IgD-negative memory B cell (primary cell): Measurements from ENCODE around the gene NCF4. TPM values are rescaled to one million over a fixed set of nuclear protein-coding genes. Genes with fewer than 3 reads are reported as not detected.
A peak's percentile ranks its signal among the peaks of the same experiment; 100 is the strongest.

Source experiments
- H3K27ac Mint-ChIP-seq, 3 donors: one replicate each; pipeline ENCODE4 v1.8.0; 2020 to 2022; ENCODE audit warnings: mild to moderate bottlenecking in 3 of 3, mixed read lengths in 3 of 3, moderate library complexity in 1 of 3
- H3K27me3 Mint-ChIP-seq: one replicate; pipeline ENCODE4 v1.8.0; 2021; ENCODE audit warnings: mixed read lengths
- H3K36me3 Mint-ChIP-seq: one replicate; pipeline ENCODE4 v1.8.0; 2020; ENCODE audit warnings: mild to moderate bottlenecking, mixed read lengths
- H3K4me1 Mint-ChIP-seq, 3 donors: one replicate each; pipeline ENCODE4 v1.8.0; 2020 to 2022; ENCODE audit warnings: mixed read lengths in 3 of 3, mild to moderate bottlenecking in 1 of 3
- H3K4me3 Mint-ChIP-seq, 4 donors: one replicate each; pipeline ENCODE4 v1.8.0; 2020 to 2022; ENCODE audit warnings: mild to moderate bottlenecking in 4 of 4, mixed read lengths in 4 of 4, moderate library complexity in 3 of 4
- H3K9me3 Mint-ChIP-seq, 3 donors: one replicate each; pipeline ENCODE4 v1.8.0; 2020 to 2021; ENCODE audit warnings: mixed read lengths in 3 of 3, mild to moderate bottlenecking in 1 of 3
- polyA plus RNA-seq: library from polyadenylated mRNA; unstranded; fragments of 300-500 nt; fragmentation: Illumina TruSeq; gene quantifications from one replicate; pipeline ENCODE4 v1.2.3, GENCODE V29; 2021

The NCF4 gene
- polyA plus RNA-seq, 1 donor from 2014 or later: 121 TPM

DNA sequence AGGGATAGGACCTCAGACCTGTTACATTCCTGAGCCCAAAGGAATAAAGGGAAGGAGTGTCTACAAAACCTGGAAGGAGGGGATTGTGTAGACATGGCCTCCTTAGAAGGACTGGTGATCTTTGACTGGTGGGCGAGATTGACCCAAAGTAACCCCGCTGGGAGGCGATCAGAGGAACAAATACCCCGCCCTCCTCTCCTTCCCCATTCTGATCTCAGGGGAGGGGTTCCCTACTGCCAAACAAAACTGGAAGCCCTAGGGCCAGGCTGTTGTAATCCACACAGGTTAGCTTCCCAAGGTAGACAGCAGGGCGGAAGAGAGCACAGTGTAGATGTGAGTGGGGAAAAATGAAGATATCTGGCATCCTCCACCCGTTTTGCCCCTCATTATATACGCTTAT lies 24.7 kb downstream of the NCF4 start:
- Mint-ChIP-seq H3K27ac (no peak overlapping the region), H3K27me3 (peaks cover 9% of the 10 kb centered on the region)

DNA sequence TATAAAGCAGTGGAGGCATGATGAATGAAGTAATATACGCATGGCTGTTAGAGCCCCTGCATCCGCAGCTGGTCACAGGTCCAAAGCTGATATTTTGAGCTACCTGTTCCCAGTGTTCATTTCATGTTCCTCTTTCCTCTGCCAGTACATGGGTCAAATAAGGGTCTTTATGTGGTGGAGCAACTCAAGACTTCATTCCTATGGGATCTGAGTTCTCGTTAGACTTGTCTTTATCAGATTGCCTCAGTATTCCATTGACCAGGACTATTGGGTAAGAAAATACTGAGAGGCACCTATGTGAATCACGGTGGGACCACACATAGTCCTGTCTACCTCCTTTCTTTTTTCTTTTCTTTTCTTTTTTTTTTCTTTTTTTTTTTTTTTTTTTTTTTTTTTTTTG lies 25.2 kb downstream of the NCF4 start:
- Mint-ChIP-seq H3K27me3 (peaks cover 9% of the 10 kb centered on the region), H3K36me3 (peaks cover 2% of the 10 kb centered on the region), H3K4me1 (peaks cover 0 to 4% (median 3%) of the 10 kb centered on the region in 3 donors), H3K4me3 (no peak overlapping the region), H3K27ac (no peak overlapping the region), H3K9me3 (peaks cover 4 to 21% (median 14%) of the 10 kb centered on the region in 3 donors)

More for the DNA sequence above, 24.7 kb downstream of the NCF4 start:
- H3K9me3 Mint-ChIP-seq: peaks cover 7 to 26% (median 15%) of the 10 kb centered on the region in 3 donors
- H3K4me1 Mint-ChIP-seq: peaks cover 0 to 4% (median 3%) of the 10 kb centered on the region in 3 donors
- H3K4me3 Mint-ChIP-seq: no peak overlapping the region
- peaks cover 2% of the 10 kb centered on the region for H3K36me3 Mint-ChIP-seq

DNA sequence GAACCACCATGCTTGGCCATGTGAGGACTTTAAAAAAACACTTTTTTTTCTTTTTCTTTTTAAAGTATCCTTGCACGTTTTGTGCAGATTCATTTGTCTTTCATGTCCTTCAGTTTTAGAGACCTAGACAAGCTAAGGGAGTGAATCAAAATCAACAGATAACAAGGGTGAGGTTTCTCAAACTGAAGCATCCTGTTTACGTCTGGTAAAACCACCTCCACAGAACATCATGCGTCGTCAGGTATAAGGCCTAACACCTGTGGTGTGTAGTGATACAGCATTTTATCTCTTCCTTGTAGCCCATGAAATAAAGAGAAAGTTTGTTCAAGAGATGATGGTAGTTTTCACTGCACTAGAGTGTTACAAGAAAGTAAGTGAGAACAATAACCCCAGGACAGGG lies 26.4 kb downstream of the NCF4 start:
- H3K4me1 Mint-ChIP-seq: no peaks in the 10 kb centered on the region
- H3K27ac Mint-ChIP-seq: no peak overlapping the region
- H3K4me3 Mint-ChIP-seq: no peak overlapping the region
- H3K9me3 Mint-ChIP-seq: peaks cover 2 to 10% (median 4%) of the 10 kb centered on the region in 3 donors
- H3K36me3 Mint-ChIP-seq: peaks cover 2% of the 10 kb centered on the region
- H3K27me3 Mint-ChIP-seq: peaks cover 9% of the 10 kb centered on the region

DNA sequence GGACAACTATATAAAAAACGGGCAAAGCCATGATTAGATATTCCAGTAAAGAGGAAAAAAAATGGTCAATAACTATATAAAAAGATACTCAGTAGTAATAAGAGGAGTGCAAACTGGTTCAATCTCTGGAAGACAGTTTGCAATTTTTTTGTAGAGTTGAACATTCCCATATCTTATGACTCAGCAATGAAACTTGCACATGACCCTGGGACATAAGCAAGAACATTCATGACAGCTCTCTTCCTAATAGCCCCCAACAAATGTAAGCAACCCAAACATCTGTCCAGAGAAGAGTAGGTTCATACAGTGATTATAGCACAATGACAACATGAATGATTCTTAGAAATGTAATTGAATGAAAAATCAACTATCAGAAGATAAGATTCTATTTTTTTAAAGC lies 30.8 kb downstream of the NCF4 start:
- Mint-ChIP-seq H3K4me3 (no peak overlapping the region), H3K36me3 (peaks cover 2% of the 10 kb centered on the region), H3K4me1 (no peaks in the 10 kb centered on the region), H3K9me3 (peaks cover 2 to 6% (median 4%) of the 10 kb centered on the region in 3 donors), H3K27me3 (peaks cover 1% of the 10 kb centered on the region), H3K27ac (no peak overlapping the region)

DNA sequence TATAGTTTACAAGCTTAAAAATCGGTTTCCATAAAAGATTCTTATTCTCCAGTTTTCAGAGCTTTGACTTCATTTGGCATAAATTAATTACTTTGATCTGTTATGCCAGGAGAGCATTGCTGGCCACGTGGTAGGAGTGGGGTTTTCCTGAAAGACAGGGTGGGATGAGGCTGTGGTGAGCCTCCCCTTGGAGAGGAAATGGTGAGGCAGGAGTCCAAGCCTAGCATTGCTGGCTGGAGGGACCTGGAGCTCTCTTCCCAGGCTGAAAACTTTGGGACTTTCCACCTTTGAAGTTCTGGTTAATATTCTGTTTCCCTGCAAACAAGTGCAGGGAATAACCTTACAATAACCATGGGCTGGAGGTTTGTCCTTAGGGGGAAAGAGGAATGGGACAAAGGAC lies 31.5 kb downstream of the NCF4 start:
- Mint-ChIP-seq H3K4me3 (no peak overlapping the region), H3K9me3 (peaks cover 2 to 7% (median 6%) of the 10 kb centered on the region in 3 donors), H3K27ac (no peak overlapping the region), H3K36me3 (peaks cover 2% of the 10 kb centered on the region), H3K27me3 (peaks cover 1% of the 10 kb centered on the region), H3K4me1 (no peaks in the 10 kb centered on the region)

DNA sequence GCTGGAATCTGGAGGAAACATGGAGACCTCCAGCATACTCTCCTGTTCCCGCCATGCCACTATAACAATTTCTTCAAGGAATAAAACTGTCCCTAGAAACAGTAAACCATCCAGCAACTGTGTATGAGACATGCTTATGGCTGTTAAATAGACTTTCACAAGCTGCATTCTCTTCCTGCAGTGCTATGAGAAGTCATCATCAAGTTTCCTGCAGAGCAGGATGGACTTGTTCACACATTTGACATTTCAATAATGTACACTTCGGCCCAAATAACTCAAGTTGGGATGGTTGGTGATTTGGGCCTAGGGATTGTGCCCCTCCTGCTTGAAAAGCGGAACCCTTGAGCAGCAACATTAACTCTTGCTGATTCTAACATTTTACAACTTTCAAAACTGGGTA lies 32.5 kb downstream of the NCF4 start:
- no peaks in the 10 kb centered on the region for H3K27me3 Mint-ChIP-seq
- no peak overlapping the region for H3K27ac Mint-ChIP-seq
- H3K4me3 Mint-ChIP-seq: no peak overlapping the region
- peaks cover 0 to 5% (median 2%) of the 10 kb centered on the region in 3 donors for H3K4me1 Mint-ChIP-seq
- peaks cover 2 to 7% (median 6%) of the 10 kb centered on the region in 3 donors for H3K9me3 Mint-ChIP-seq
- peaks cover 2% of the 10 kb centered on the region for H3K36me3 Mint-ChIP-seq

DNA sequence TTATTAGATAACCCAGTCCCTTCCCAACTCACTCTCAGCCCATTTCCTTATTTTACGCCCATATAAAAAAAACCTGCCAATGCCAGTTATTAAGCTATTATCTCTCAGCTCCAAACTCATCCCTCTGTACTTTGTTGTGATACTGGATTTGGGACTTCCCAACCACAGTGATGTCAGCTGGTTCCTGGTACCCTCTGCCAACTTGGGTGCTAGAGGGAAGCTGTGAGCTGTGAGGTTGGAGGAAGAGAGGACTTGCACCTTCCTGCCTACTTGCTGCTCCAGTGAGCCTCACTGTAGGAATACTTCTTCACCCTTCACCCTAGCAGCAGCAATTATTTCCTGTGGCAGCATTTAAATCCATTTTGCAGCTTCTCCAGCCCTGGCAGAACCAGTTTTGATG lies 33.5 kb downstream of the NCF4 start:
- Mint-ChIP-seq H3K36me3 (peaks cover 2% of the 10 kb centered on the region), H3K4me1 (peaks cover 0 to 5% (median 2%) of the 10 kb centered on the region in 3 donors), H3K9me3 (peaks cover 2 to 7% (median 6%) of the 10 kb centered on the region in 3 donors), H3K4me3 (no peak overlapping the region), H3K27me3 (no peaks in the 10 kb centered on the region), H3K27ac (peak overlapping the region in 1 of 3 donors; percentile 65)

DNA sequence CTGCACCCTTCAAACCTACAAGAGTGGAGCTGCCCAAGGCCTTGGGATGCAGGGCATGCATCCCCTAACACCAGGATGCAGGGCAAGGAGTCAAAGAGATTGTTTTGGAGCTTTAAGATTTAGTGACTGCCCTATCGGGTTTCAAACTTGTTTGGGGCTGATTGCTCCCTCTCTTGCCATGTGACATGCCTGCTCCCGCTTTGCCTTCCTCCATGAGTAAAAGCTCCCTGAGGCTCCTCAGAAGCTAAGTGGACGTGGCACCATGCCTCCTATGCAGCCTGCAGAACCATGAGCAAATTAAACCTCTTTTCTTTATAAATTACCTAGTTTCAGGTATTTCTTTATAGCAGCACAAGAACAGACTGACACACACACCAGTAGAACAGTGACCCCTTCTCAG lies 36.8 kb downstream of the NCF4 start:
- Mint-ChIP-seq H3K9me3 (peaks cover 2 to 9% (median 6%) of the 10 kb centered on the region in 3 donors), H3K27me3 (no peaks in the 10 kb centered on the region), H3K4me3 (no peak overlapping the region), H3K4me1 (peaks cover 9 to 10% (median 9%) of the 10 kb centered on the region in 3 donors), H3K27ac (no peak overlapping the region), H3K36me3 (no peaks in the 10 kb centered on the region)

DNA sequence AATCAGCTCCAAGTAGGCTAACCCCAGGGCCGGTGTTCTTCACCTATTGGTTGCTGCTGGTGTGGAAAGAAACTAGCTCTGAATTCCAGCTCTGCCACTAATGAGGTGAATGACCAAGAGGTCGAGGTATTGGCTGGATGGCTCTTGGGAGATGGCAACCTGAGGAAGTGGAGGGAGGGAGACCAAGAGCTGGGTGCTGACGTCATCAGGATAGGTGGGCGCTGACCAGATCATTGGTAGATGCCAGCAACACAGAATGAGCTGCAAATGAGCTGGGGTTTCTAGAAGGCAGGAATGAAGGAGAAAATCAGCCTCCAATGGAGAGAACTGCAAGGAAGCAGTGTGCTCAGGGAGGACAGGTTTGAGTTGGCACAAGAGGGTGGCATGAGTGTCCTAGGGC lies 37.9 kb downstream of the NCF4 start:
- Mint-ChIP-seq H3K4me3 (no peak overlapping the region), H3K36me3 (peaks cover under 1% of the 10 kb centered on the region), H3K4me1 (peaks cover 9 to 10% (median 9%) of the 10 kb centered on the region in 3 donors), H3K9me3 (peaks cover 2 to 9% (median 6%) of the 10 kb centered on the region in 3 donors), H3K27me3 (no peaks in the 10 kb centered on the region), H3K27ac (no peak overlapping the region)

DNA sequence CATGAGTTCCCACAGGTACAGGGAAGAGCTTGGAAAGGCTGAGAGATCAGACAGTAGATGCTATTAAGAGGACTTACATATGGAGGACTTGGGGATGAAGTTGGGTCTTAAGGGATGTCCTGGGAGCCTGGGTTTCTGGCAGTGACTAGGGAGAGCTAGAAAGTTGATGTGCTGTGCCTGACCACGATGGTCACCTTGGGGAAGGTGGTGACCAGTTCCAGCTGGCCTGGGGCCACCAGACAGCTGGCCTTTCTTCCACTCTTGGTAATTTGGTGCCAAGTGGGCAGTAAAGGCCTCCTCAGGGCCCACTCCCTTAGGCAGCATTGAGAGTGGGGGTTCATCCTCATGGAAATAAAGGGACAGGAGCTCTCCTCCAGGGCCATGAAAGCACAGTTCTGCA lies 38.7 kb downstream of the NCF4 start:
- Mint-ChIP-seq H3K4me1 (peaks cover 9 to 10% (median 9%) of the 10 kb centered on the region in 3 donors), H3K27me3 (peaks cover 2% of the 10 kb centered on the region), H3K27ac (no peak overlapping the region), H3K36me3 (peaks cover 1% of the 10 kb centered on the region), H3K9me3 (peaks cover 2 to 9% (median 6%) of the 10 kb centered on the region in 3 donors), H3K4me3 (no peak overlapping the region)

DNA sequence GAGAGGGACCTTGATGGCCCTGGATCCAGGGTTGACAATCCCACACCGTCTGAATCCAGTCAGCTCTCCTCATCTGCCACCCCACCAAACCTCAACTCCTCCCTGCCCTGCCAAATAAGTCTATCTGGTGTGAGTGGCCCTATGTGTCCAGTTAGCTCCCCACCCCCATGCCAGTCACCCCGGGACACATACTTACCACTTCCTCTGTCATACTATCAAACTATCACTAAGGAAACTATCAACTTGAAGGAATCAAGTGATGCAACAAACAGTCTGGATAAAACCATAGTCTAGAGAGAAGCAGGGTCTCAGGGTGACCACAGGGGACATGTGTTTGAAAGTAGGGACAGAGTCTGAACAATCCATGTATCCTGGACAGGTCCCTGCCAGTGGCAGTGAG lies 39.4 kb downstream of the NCF4 start:
- Mint-ChIP-seq H3K27ac (peak overlapping the region in 1 of 3 donors; percentile 20), H3K9me3 (peaks cover 0 to 5% (median 2%) of the 10 kb centered on the region in 3 donors), H3K4me1 (peaks cover 9 to 10% (median 9%) of the 10 kb centered on the region in 3 donors), H3K36me3 (peaks cover 1% of the 10 kb centered on the region), H3K27me3 (peaks cover 3% of the 10 kb centered on the region), H3K4me3 (no peak overlapping the region)

DNA sequence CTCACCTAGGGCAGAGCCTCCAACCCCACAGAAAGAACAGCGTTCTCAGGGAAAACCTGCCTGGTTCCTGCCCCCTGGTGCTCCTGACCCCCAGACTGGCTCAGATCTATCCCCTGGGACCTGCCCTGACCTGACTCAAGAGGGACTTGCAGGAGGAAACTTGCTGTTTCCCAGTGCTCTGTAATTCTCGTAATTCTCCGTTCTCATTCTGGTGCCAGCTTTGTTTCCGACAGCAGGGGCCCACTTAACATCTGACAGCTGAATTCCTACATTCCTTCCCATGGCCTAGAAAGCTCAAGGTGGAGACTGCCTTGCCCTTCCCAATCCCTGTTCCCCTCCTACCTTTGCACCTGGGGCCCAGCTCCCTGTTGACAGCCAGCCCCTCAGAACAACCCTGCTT lies 40.1 kb downstream of the NCF4 start:
- Mint-ChIP-seq H3K36me3 (peaks cover 1% of the 10 kb centered on the region), H3K9me3 (peaks cover 0 to 5% (median 0%) of the 10 kb centered on the region in 3 donors)

DNA sequence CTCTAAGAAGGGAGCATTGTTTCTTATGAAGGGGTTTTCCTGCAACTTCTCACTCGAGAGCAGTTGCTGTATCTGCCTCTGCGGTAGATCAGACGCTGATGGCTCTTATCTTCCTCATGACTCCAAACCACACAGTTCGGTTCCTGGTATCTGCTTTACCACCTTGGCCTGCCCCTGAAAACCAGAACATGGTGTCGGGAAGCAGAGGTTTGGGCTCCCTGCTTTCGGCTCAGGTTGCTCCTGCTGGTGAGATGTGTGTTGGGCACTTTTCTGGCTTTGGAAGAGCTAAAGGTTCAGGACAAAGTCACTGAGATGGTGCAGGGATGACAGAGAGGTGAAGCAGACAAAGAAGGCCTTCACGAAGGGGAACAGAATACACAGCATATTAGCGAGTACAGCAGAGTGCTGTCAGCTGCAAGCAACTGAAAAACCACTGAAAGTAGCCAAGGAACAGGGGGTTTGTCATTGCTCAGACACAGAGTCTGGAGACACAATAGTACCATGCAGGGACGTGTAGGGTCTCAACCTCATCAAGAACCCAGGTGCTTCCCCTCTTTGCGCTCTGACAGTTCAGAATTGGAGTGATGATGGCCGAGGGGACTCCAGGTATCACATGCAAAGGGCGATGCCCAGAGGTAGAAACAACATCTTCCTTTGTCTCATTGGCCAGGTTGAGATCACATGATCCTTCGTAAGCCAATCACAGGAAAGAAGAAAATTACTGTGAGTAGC lies 40.8 kb downstream of the NCF4 start:
- H3K36me3 Mint-ChIP-seq: peaks cover 1% of the 10 kb centered on the region
- peaks cover 4% of the 10 kb centered on the region for H3K27me3 Mint-ChIP-seq
- peaks cover 0 to 5% (median 0%) of the 10 kb centered on the region in 3 donors for H3K9me3 Mint-ChIP-seq
- H3K4me1 Mint-ChIP-seq: peaks cover 9 to 10% (median 9%) of the 10 kb centered on the region in 3 donors
- peak overlapping the region in 3 of 4 donors; percentile 3 to 69 (median 61) for H3K4me3 Mint-ChIP-seq
- peak overlapping the region; percentile 58 to 79 (median 59) for H3K27ac Mint-ChIP-seq

More for the DNA sequence above, 40.1 kb downstream of the NCF4 start:
- Mint-ChIP-seq H3K27ac (peak overlapping the region in 1 of 3 donors; percentile 79), H3K4me3 (peak overlapping the region in 1 of 4 donors; percentile 61), H3K27me3 (peaks cover 4% of the 10 kb centered on the region), H3K4me1 (peaks cover 9 to 10% (median 9%) of the 10 kb centered on the region in 3 donors)

DNA sequence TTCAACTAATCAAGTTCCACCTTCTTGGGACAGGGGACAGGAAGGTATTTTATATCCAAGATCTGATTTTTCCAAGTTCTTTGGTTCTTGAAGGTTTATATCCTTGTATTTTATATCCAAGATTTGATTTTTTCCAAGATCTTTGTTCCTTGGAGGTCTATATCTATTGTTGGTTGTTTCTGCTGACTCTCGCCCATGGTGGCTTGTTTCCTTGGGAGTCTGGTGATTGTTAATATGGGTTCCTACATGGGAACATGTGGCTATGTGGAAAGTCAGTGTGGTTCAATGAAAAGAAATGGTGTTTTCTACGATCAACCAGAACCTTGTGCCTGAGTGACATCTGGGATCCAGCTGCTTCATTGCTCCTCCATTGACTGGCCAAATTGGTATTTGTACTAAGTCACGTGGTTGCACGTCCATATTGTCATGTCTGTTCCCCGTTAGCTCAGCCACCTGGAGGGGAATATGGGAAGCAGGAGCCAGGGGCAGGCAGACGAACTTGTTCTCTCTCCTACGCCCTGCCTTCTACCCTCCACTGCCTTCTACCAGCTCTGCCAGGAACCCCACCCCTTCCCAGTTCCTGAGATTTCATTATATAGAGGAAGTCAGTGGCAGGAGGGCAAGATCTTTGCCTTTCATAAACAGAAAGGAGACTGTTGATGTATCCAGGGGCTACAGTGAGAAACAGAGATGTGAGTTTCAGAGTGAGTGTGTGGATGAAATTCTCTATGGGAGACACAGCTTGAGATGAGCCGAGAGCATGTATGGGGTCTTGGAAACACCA lies 41.5 kb downstream of the NCF4 start:
- H3K4me3 Mint-ChIP-seq: no peak overlapping the region

More for the DNA sequence above, 41.5 kb downstream of the NCF4 start:
- peak overlapping the region in 2 of 3 donors; percentile 35 to 79 for H3K27ac Mint-ChIP-seq
- H3K9me3 Mint-ChIP-seq: peaks cover 0 to 2% (median 0%) of the 10 kb centered on the region in 3 donors
- H3K36me3 Mint-ChIP-seq: peaks cover 1% of the 10 kb centered on the region
- H3K27me3 Mint-ChIP-seq: peaks cover 4% of the 10 kb centered on the region
- peaks cover 9 to 10% (median 9%) of the 10 kb centered on the region in 3 donors for H3K4me1 Mint-ChIP-seq
